DND-41 (cell line): ENCODE measurements around the gene SIRPA.

Experiments used
- ATAC-seq: fragments of 200-7000 bp; cut with Tn5 transposase; 3 replicates; pipeline ENCODE4 v1.9.1; 2021; ENCODE audit warnings: low read depth; ENCODE audit not compliant: insufficient read depth
- DNase-seq: peaks from one replicate; pipeline ENCODE4 v3.0.0-alpha.2; 2020
- H2AFZ ChIP-seq: 2 replicates; pipeline ENCODE4 v1.6.0; 2012; ENCODE audit warnings: low read depth, low read length
- H3K27ac ChIP-seq: 2 replicates; pipeline ENCODE4 v1.5.1; 2012; ENCODE audit warnings: low read length, inconsistent platforms
- H3K27me3 ChIP-seq: fragments of 200-600 bp; sonication (generic); 2 replicates; pipeline ENCODE4 v1.6.0; 2012; ENCODE audit warnings: low read length, mild to moderate bottlenecking, inconsistent platforms; ENCODE audit not compliant: insufficient read depth, poor library complexity
- H3K36me3 ChIP-seq: 2 replicates; pipeline ENCODE4 v1.5.1; 2012; ENCODE audit warnings: low read length, inconsistent platforms; ENCODE audit not compliant: insufficient read depth
- H3K4me1 ChIP-seq: 2 replicates; pipeline ENCODE4 v1.5.1; 2012; ENCODE audit warnings: mild to moderate bottlenecking, low read length; ENCODE audit not compliant: insufficient read depth
- H3K4me2 ChIP-seq: 2 replicates; pipeline ENCODE4 v1.6.0; 2012; ENCODE audit warnings: mild to moderate bottlenecking, moderate library complexity, low read length, inconsistent platforms; ENCODE audit not compliant: insufficient read depth
- H3K4me3 ChIP-seq, 2 experiments: fragments of 200-600 bp in 1 of 2; shearing (Covaris generic) in 1 of 2; 2 replicates each; pipeline ENCODE4 v1.5.1; 2012 to 2016; ENCODE audit warnings: inconsistent platforms in 2 of 2, low read length in 2 of 2, mild to moderate bottlenecking in 2 of 2, low read depth in 1 of 2, moderate library complexity in 1 of 2
- H3K79me2 ChIP-seq: 2 replicates; pipeline ENCODE4 v1.6.0; 2012; ENCODE audit warnings: low read length, inconsistent platforms; ENCODE audit not compliant: insufficient read depth
- H3K9ac ChIP-seq: 2 replicates; pipeline ENCODE4 v1.6.0; 2012; ENCODE audit warnings: low read depth, mild to moderate bottlenecking, inconsistent platforms, low read length, moderate library complexity
- H3K9me3 ChIP-seq: 2 replicates; pipeline ENCODE4 v1.5.1; 2012; ENCODE audit warnings: low read length, moderate library complexity, mild to moderate bottlenecking, inconsistent platforms; ENCODE audit not compliant: insufficient read depth, severe bottlenecking
- H4K20me1 ChIP-seq: 2 replicates; pipeline ENCODE4 v1.6.0; 2012; ENCODE audit warnings: low read length; ENCODE audit not compliant: insufficient read depth
- EZH2 ChIP-seq: IDR thresholded peaks from 3 replicates; pipeline ENCODE4 v1.6.1; 2012; ENCODE audit warnings: borderline replicate concordance, low read depth, mild to moderate bottlenecking, moderate library complexity, low read length, inconsistent platforms; ENCODE audit not compliant: severe bottlenecking
- TF ChIP-seq, protein P1 (sequence below): IDR thresholded peaks from 2 replicates; pipeline ENCODE4 v1.5.1; 2012; ENCODE audit warnings: borderline replicate concordance, low read length, moderate library complexity, mild to moderate bottlenecking; ENCODE audit not compliant: poor library complexity, severe bottlenecking; ENCODE audit errors: extremely low read depth

SIRPA gene

DNA sequence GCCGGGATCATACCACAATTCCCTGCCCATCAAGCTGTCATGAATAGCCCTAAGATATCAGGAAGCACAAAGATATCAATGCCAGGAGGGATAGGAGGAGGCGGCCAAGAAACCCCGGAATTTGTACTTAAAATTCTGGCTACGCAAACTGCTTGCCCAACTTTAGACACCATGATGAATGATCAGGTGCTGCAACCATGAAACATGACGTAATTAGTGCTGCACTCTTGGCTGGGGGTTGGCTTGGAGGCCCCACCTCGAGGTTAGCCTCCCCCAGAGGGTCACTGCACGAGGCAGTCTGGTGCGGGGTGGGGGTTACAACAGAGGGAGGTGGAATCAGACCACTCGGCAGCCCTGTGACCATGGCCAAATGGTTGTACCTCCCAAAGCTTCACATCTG is 8.9 kb downstream of the SIRPA start:
- Histone ChIP-seq H3K27ac (no peak overlapping the region), H3K9ac (no peak overlapping the region), H3K4me3 (no peak overlapping the region), H3K9me3 (no peaks in the 10 kb centered on the region), H2AFZ (no peak overlapping the region), H4K20me1 (no peaks in the 10 kb centered on the region), H3K27me3 (peaks cover 33% of the 10 kb centered on the region), H3K79me2 (no peaks in the 10 kb centered on the region), H3K4me2 (no peak overlapping the region), H3K4me1 (no peaks in the 10 kb centered on the region), H3K36me3 (no peaks in the 10 kb centered on the region)
- TF ChIP-seq EZH2, result no peak
- TF ChIP-seq, protein P1, sequence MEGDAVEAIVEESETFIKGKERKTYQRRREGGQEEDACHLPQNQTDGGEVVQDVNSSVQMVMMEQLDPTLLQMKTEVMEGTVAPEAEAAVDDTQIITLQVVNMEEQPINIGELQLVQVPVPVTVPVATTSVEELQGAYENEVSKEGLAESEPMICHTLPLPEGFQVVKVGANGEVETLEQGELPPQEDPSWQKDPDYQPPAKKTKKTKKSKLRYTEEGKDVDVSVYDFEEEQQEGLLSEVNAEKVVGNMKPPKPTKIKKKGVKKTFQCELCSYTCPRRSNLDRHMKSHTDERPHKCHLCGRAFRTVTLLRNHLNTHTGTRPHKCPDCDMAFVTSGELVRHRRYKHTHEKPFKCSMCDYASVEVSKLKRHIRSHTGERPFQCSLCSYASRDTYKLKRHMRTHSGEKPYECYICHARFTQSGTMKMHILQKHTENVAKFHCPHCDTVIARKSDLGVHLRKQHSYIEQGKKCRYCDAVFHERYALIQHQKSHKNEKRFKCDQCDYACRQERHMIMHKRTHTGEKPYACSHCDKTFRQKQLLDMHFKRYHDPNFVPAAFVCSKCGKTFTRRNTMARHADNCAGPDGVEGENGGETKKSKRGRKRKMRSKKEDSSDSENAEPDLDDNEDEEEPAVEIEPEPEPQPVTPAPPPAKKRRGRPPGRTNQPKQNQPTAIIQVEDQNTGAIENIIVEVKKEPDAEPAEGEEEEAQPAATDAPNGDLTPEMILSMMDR, result no peak
- DNase-seq, result no peak
- no peak for ATAC-seq

DNA sequence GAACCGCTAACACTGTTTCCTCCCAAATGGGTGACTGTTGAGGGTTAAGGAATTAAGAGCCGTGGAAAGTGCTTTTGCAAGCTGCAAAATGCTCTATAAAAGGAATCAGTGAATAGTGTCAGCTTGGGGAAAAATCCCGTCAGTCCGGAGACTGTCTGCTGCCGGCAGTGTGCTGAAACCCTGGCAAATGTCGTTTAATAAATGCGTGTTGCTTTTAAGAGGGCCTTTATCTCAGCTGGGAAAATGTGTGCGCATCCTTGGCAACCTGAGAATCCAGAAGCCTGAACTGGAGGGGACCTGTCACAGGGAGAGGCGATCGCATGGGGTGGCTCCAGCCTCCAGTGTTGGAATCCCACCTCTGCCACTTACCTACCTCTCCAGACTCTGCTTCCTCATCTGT is 9.8 kb downstream of the SIRPA start:
- no peaks in the 10 kb centered on the region for H3K36me3 ChIP-seq
- TF ChIP-seq, protein P1, result no peak
- TF ChIP-seq EZH2, result no peak
- no peak overlapping the region for H3K27ac ChIP-seq
- H3K4me2 ChIP-seq, result no peak overlapping the region
- H4K20me1 ChIP-seq, result no peaks in the 10 kb centered on the region
- H2AFZ ChIP-seq, result no peak overlapping the region
- no peaks in the 10 kb centered on the region for H3K9me3 ChIP-seq
- no peak overlapping the region for H3K4me3 ChIP-seq
- no peak overlapping the region for H3K9ac ChIP-seq
- H3K79me2 ChIP-seq, result no peaks in the 10 kb centered on the region
- DNase-seq (no peak), ATAC-seq (no peak)
- H3K27me3 ChIP-seq, result peaks cover 34% of the 10 kb centered on the region
- H3K4me1 ChIP-seq, result no peaks in the 10 kb centered on the region

DNA sequence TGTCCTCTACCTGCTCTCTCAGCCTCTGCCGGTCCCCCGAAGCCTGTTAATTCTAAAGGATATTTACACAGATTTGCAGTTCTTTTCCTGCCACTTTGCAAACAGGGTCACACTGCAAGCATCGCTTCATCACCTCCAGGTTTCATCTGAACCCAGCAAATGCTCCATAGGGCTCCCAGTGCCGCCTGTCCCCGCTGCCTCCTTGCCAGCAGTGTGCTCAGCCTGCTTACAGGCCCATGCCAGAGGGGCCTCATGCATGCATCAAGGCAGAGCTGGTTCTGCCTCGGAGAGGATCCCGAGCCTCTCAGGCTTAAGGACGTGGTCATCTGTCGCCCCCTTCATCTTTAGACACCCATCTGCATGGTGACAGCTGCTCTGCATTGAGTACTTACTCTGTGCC is 10.5 kb downstream of the SIRPA start:
- Histone ChIP-seq H3K4me1 (no peaks in the 10 kb centered on the region), H3K4me3 (no peak overlapping the region), H3K9ac (no peak overlapping the region), H3K27me3 (peaks cover 39% of the 10 kb centered on the region), H3K9me3 (no peaks in the 10 kb centered on the region), H2AFZ (no peak overlapping the region), H4K20me1 (no peaks in the 10 kb centered on the region), H3K27ac (no peak overlapping the region), H3K36me3 (no peaks in the 10 kb centered on the region), H3K4me2 (no peak overlapping the region), H3K79me2 (no peaks in the 10 kb centered on the region)
- no peak for ATAC-seq
- DNase-seq, result no peak
- TF ChIP-seq EZH2, result no peak
- TF ChIP-seq, protein P1, result no peak

DNA sequence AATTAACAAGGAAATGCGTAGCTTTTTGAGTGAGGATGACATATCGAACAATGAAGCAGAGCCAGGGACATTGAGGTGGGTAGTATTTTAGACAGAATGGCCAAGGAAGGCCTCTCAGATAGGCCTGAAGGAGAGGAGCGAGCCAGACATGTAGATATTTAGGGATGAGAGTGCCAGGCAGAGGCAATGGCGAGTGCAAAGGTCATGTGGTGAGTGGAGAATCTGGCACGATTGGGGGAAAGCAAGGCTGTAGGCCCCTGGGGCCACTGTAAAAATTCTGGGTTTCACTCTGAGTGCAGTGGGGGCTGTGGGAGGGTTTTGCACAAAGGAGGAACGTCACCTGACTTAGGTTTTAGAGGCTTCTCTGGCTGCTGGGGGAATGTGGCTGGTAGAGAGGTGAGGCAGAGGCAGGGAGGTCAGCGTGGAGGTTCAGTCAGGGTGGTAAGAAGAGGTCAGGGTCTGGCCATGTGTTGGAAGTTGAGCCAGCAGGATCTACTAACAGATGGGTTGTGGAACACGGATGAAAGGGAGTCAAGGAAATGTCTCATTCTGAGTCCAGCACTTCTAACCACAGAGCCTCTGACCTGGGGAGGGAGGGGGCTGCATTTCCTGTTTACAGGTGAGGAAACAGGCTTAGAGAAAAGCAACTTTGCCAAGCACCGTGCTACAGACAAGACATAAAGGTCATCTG is 11.3 kb downstream of the SIRPA start:
- DNase-seq (no peak), ATAC-seq (no peak)
- no peaks in the 10 kb centered on the region for H3K79me2 ChIP-seq
- no peak overlapping the region for H3K9ac ChIP-seq
- no peak for TF ChIP-seq EZH2
- TF ChIP-seq, protein P1, result no peak
- H3K4me1 ChIP-seq, result no peaks in the 10 kb centered on the region
- H3K27ac ChIP-seq, result no peak overlapping the region
- H2AFZ ChIP-seq, result no peak overlapping the region
- H3K4me2 ChIP-seq, result no peak overlapping the region
- peaks cover 39% of the 10 kb centered on the region for H3K27me3 ChIP-seq
- H3K9me3 ChIP-seq, result no peaks in the 10 kb centered on the region
- no peaks in the 10 kb centered on the region for H4K20me1 ChIP-seq
- H3K36me3 ChIP-seq, result no peaks in the 10 kb centered on the region
- H3K4me3 ChIP-seq, result no peak overlapping the region
